Cardiac muscle cell (in vitro differentiated cells and primary cell): ENCODE data around the gene LEUTX. TPM values are rescaled to one million over a fixed set of nuclear protein-coding genes. Genes with fewer than 3 reads are reported as not detected.

Source experiments
- DNase-seq, 2 donors: peaks; one replicate each; pipeline versions ENCODE4 v3.0.0 to v3.0.0-alpha.2; 2010 to 2017; ENCODE audit warnings: low read depth in 1 of 2, low spot score in 1 of 2
- H3K27ac ChIP-seq: fragments of 200-600 bp; sonication (generic); 2 replicates; pipeline ENCODE4 v1.5.1; 2016
- H3K27me3 ChIP-seq: fragments of 200-600 bp; sonication (generic); 2 replicates; pipeline ENCODE4 v1.6.0; 2016; ENCODE audit warnings: control low read depth
- H3K36me3 ChIP-seq: fragments of 200-600 bp; sonication (generic); 2 replicates; pipeline ENCODE4 v1.5.1; 2016; ENCODE audit warnings: control low read depth
- H3K4me1 ChIP-seq: fragments of 200-600 bp; sonication (generic); 2 replicates; pipeline ENCODE4 v1.8.1; 2017; ENCODE audit warnings: low read depth, mild to moderate bottlenecking, mixed run types
- H3K4me3 ChIP-seq: fragments of 200-600 bp; sonication (generic); 2 replicates; pipeline ENCODE4 v1.5.1; 2016; ENCODE audit warnings: mild to moderate bottlenecking
- H3K9me3 ChIP-seq: fragments of 200-600 bp; sonication (generic); 2 replicates; pipeline ENCODE4 v1.5.1; 2017; ENCODE audit warnings: low read depth, mild to moderate bottlenecking, control low read depth
- polyA plus RNA-seq: library from polyadenylated mRNA; unstranded; fragments of >200 nt; fragmentation: Nextera tagmentation; extraction: Ambion mirVana; gene quantifications from 2 replicates; pipeline ENCODE4 v1.2.1, GENCODE V29; 2016
- total RNA-seq: library from RNA; depleted of rRNA; stranded (reverse); fragments of >200 nt; gene quantifications from 2 replicates; pipeline ENCODE4 v1.2.3, GENCODE V29; 2016
- TF ChIP-seq, protein P1 (sequence below): IDR thresholded peaks from 2 replicates; pipeline ENCODE4 v1.5.1; 2012; ENCODE audit warnings: low read depth, mild to moderate bottlenecking, low read length

The LEUTX gene
- total and polyA plus RNA-seq, 2 experiments from 2014 or later, result not detected

- no peaks in the 10 kb centered on the region for H3K9me3 ChIP-seq
- H3K4me3 ChIP-seq, result no peak overlapping the region
- no peaks in the 10 kb centered on the region for H3K27me3 ChIP-seq
- TF ChIP-seq, protein P1, sequence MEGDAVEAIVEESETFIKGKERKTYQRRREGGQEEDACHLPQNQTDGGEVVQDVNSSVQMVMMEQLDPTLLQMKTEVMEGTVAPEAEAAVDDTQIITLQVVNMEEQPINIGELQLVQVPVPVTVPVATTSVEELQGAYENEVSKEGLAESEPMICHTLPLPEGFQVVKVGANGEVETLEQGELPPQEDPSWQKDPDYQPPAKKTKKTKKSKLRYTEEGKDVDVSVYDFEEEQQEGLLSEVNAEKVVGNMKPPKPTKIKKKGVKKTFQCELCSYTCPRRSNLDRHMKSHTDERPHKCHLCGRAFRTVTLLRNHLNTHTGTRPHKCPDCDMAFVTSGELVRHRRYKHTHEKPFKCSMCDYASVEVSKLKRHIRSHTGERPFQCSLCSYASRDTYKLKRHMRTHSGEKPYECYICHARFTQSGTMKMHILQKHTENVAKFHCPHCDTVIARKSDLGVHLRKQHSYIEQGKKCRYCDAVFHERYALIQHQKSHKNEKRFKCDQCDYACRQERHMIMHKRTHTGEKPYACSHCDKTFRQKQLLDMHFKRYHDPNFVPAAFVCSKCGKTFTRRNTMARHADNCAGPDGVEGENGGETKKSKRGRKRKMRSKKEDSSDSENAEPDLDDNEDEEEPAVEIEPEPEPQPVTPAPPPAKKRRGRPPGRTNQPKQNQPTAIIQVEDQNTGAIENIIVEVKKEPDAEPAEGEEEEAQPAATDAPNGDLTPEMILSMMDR, result no peak
- H3K36me3 ChIP-seq, result no peaks in the 10 kb centered on the region
- no peak overlapping the region for H3K27ac ChIP-seq
- H3K4me1 ChIP-seq, result no peaks in the 10 kb centered on the region
- DNase-seq, result no peak
Measured at GRCh38 chr19:39746836-39747529, 31.7 kb upstream of the LEUTX start.

GRCh38 chr19:39749981-39750380 lies 28.7 kb upstream of the LEUTX start:
- TF ChIP-seq, protein P1, result no peak

GRCh38 chr19:39752390-39752789 lies 26.3 kb upstream of the LEUTX start:
- Histone ChIP-seq H3K27me3 (peaks cover 13% of the 10 kb centered on the region), H3K36me3 (no peaks in the 10 kb centered on the region), H3K27ac (no peak overlapping the region), H3K4me3 (no peak overlapping the region), H3K4me1 (no peaks in the 10 kb centered on the region), H3K9me3 (no peaks in the 10 kb centered on the region)
- no peak for DNase-seq
- TF ChIP-seq, protein P1, result no peak

More at GRCh38 chr19:39749981-39750380, 28.7 kb upstream of the LEUTX start:
- no peak for DNase-seq
- Histone ChIP-seq H3K4me1 (no peaks in the 10 kb centered on the region), H3K4me3 (no peak overlapping the region), H3K36me3 (no peaks in the 10 kb centered on the region), H3K9me3 (no peaks in the 10 kb centered on the region), H3K27me3 (no peaks in the 10 kb centered on the region), H3K27ac (no peak overlapping the region)

DNA sequence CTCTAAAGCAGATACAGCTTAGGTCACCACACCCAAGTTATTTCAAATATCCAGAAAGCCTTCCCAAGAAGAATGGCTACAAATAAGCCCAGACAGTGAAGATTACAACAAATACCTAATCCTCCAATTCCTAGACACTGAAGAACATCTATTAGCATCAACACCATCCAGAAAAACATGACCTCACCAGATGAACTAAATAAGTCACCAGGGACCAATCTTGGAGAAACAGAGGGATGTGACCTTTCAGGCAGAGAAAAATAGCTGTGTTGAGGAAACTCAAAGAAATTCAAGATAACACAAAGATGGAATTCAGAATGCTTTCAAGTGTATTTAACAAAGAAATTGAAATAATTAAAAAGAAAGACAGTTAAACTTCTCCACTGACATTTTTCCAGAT lies 25.9 kb upstream of the LEUTX start:
- H3K36me3 ChIP-seq, result no peaks in the 10 kb centered on the region
- DNase-seq, result no peak
- no peaks in the 10 kb centered on the region for H3K9me3 ChIP-seq
- H3K4me3 ChIP-seq, result no peak overlapping the region
- H3K27ac ChIP-seq, result no peak overlapping the region
- peaks cover 16% of the 10 kb centered on the region for H3K27me3 ChIP-seq
- TF ChIP-seq, protein P1, result no peak
- no peaks in the 10 kb centered on the region for H3K4me1 ChIP-seq

GRCh38 chr19:39754544-39754943 lies 24.1 kb upstream of the LEUTX start:
- TF ChIP-seq, protein P1, result no peak
- Histone ChIP-seq H3K4me3 (no peak overlapping the region), H3K27ac (no peak overlapping the region), H3K9me3 (no peaks in the 10 kb centered on the region), H3K27me3 (peaks cover 28% of the 10 kb centered on the region), H3K36me3 (no peaks in the 10 kb centered on the region), H3K4me1 (no peaks in the 10 kb centered on the region)
- DNase-seq, result no peak

- Histone ChIP-seq H3K36me3 (no peaks in the 10 kb centered on the region), H3K27ac (no peak overlapping the region), H3K27me3 (peaks cover 28% of the 10 kb centered on the region), H3K4me1 (no peaks in the 10 kb centered on the region), H3K4me3 (no peak overlapping the region), H3K9me3 (no peaks in the 10 kb centered on the region)
- DNase-seq, result no peak
- TF ChIP-seq, protein P1, result no peak
Measured at GRCh38 chr19:39754971-39755370, 23.7 kb upstream of the LEUTX start.
